Measurements from ENCODE around the gene USP10.

The USP10 gene

DNA sequence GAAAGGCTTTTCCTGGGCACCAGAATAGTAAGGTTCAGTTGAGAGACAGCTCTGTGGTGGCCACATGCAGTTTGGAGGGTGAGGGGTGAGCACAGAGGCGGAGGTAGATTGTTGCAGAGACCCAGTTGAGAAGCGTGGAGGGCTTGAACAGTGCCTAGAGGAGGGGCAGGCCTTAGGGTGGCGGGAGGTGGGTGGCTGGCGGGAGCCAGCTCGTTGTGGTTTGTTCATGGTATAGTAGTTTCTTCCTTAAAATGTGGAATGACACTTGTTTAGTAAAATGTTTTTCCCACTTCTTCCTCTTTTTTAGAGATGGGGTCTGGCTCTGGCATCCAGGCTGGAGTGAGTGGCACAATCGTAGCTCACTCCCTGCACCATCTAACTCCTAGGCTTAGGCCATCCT, 14.2 kb downstream of the USP10 start:
- H3K36me3 ChIP-seq (ENCODE audit: insufficient read depth, insufficient read length, low read length): peaks cover 46% of the 10 kb centered on the region
- no peak overlapping the region for H3K4me3 ChIP-seq (ENCODE audit: insufficient read length, low read depth)
- peaks cover 12% of the 10 kb centered on the region for H3K4me1 ChIP-seq (ENCODE audit: insufficient read depth, insufficient read length)

DNA sequence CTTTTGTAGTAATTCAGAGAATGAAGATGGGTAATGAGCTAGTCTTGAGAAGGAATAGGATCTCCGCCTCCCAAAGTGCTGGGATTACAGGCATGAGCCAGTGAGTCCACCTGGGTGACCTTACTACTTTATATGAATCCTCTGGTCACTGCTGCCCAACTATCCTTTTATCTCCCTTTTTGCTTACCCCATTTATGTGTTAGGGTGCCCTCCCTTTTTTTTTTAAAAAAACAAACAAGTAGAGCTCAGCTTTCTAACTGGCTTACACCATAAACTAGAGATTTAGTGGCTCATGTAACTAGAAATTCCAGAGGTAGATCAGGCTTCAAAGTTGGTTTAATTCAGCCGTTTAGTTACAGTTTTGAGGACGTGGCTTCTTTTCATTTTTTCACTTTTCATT, 15.6 kb downstream of the USP10 start:
- H3K9ac ChIP-seq (ENCODE audit: insufficient read length, low read depth): no peak overlapping the region
- peaks cover 52% of the 10 kb centered on the region for H3K36me3 ChIP-seq (ENCODE audit: insufficient read depth, insufficient read length, low read length)
- no peak for DNase-seq (ENCODE audit: low read depth, low spot score)
- H3K27me3 ChIP-seq (ENCODE audit: insufficient read depth, insufficient read length): no peaks in the 10 kb centered on the region
- no peak for TF ChIP-seq YY1 (IDR thresholded peaks at IDR 0.05; ENCODE audit: insufficient read depth, insufficient read length)
- TF ChIP-seq SUZ12 (IDR thresholded peaks at IDR 0.05; ENCODE audit: extremely low read depth, insufficient read depth, insufficient read length): no peak
- TF ChIP-seq ZNF274 (IDR thresholded peaks at IDR 0.05; ENCODE audit: low read depth, low read length): no peak
- H3K4me1 ChIP-seq (ENCODE audit: insufficient read depth, insufficient read length): peaks cover 8% of the 10 kb centered on the region
- H3K9me3 ChIP-seq (ENCODE audit: insufficient read depth, low read length): no peaks in the 10 kb centered on the region
- no peak overlapping the region for H3K4me3 ChIP-seq (ENCODE audit: insufficient read length, low read depth)

More for the DNA sequence above, 14.2 kb downstream of the USP10 start:
- DNase-seq (ENCODE audit: low read depth, low spot score): no peak
- TF ChIP-seq ZNF274 (IDR thresholded peaks at IDR 0.05; ENCODE audit: low read depth, low read length): no peak
- no peak for TF ChIP-seq SUZ12 (IDR thresholded peaks at IDR 0.05; ENCODE audit: extremely low read depth, insufficient read depth, insufficient read length)
- no peak for TF ChIP-seq YY1 (IDR thresholded peaks at IDR 0.05; ENCODE audit: insufficient read depth, insufficient read length)
- H3K9me3 ChIP-seq (ENCODE audit: insufficient read depth, low read length): no peaks in the 10 kb centered on the region
- H3K9ac ChIP-seq (ENCODE audit: insufficient read length, low read depth): no peak overlapping the region
- no peaks in the 10 kb centered on the region for H3K27me3 ChIP-seq (ENCODE audit: insufficient read depth, insufficient read length)

DNA sequence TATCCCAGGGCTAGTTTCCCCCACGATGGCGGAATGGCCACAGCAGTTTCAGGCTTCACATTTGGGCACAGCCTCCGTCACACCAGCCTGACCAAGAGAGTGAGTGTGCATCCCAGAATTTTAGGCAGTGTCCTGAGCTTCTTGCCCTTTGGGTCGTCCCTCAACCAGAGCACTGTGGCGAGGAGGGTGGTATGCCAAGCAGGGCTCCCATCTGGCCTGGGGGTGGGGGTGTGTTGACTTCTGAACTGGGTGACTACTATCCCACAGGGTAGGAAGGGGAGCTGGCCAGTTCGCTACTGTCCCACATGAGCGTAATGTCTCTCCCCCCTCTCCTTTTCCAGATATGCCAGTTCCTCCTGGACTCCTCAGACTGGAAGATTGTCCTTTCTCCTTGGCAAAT, 16.1 kb downstream of the USP10 start:
- Histone ChIP-seq H3K9ac (ENCODE audit: insufficient read length, low read depth) (no peak overlapping the region), H3K36me3 (ENCODE audit: insufficient read depth, insufficient read length, low read length) (peaks cover 49% of the 10 kb centered on the region), H3K27me3 (ENCODE audit: insufficient read depth, insufficient read length) (no peaks in the 10 kb centered on the region), H3K9me3 (ENCODE audit: insufficient read depth, low read length) (no peaks in the 10 kb centered on the region), H3K4me1 (ENCODE audit: insufficient read depth, insufficient read length) (peaks cover 8% of the 10 kb centered on the region), H3K4me3 (ENCODE audit: insufficient read length, low read depth) (no peak overlapping the region)
- TF ChIP-seq ZNF274 (IDR thresholded peaks at IDR 0.05; ENCODE audit: low read depth, low read length): no peak
- no peak for TF ChIP-seq YY1 (IDR thresholded peaks at IDR 0.05; ENCODE audit: insufficient read depth, insufficient read length)
- no peak for TF ChIP-seq SUZ12 (IDR thresholded peaks at IDR 0.05; ENCODE audit: extremely low read depth, insufficient read depth, insufficient read length)
- DNase-seq (ENCODE audit: low read depth, low spot score): no peak

DNA sequence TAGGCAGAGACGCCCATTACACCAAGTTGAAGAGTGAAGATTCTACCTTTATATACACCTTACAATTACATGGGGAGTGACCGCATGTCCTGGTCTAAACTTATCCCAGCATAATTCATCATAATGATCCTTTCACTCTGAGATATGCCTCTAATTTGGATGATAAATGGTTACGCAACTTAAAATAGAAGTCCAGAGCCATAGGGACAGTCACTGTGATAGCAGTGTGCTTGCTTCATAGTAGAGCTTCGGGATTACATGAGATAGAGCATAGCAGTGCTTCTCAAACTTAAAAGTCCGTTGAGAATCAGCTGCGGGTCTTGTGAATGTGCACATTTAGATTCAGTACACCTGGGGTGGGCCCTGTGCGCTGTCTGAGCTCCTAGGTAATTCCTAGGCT, 16.9 kb downstream of the USP10 start:
- no peaks in the 10 kb centered on the region for H3K9me3 ChIP-seq (ENCODE audit: insufficient read depth, low read length)
- H3K27me3 ChIP-seq (ENCODE audit: insufficient read depth, insufficient read length): no peaks in the 10 kb centered on the region
- no peak for TF ChIP-seq ZNF274 (IDR thresholded peaks at IDR 0.05; ENCODE audit: low read depth, low read length)
- no peak for TF ChIP-seq YY1 (IDR thresholded peaks at IDR 0.05; ENCODE audit: insufficient read depth, insufficient read length)
- no peak for TF ChIP-seq SUZ12 (IDR thresholded peaks at IDR 0.05; ENCODE audit: extremely low read depth, insufficient read depth, insufficient read length)
- H3K4me1 ChIP-seq (ENCODE audit: insufficient read depth, insufficient read length): peaks cover 8% of the 10 kb centered on the region
- no peak overlapping the region for H3K9ac ChIP-seq (ENCODE audit: insufficient read length, low read depth)
- DNase-seq (ENCODE audit: low read depth, low spot score): no peak
- peaks cover 52% of the 10 kb centered on the region for H3K36me3 ChIP-seq (ENCODE audit: insufficient read depth, insufficient read length, low read length)
- H3K4me3 ChIP-seq (ENCODE audit: insufficient read length, low read depth): no peak overlapping the region

DNA sequence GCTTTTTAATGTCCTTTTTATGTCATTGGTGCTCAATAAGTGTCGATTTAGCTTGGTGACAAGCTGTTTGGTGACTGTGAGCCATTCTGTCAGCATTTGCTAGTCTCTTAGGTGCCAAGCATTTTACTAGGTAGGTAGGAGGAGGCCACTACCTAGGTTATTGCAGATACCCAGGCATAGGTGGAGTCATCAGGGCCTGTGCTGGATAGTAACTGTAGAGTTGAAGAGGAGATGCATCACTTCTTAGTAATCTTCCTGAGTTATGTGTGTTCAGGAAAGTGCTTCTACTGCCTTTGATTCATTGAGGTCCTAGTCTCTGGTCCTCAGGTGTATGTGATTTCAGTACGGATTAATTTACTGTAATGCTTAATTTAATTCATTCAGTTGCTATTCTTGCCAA, 17.7 kb downstream of the USP10 start:
- Histone ChIP-seq H3K4me1 (ENCODE audit: insufficient read depth, insufficient read length) (peaks cover 5% of the 10 kb centered on the region), H3K4me3 (ENCODE audit: insufficient read length, low read depth) (no peak overlapping the region), H3K27me3 (ENCODE audit: insufficient read depth, insufficient read length) (no peaks in the 10 kb centered on the region), H3K36me3 (ENCODE audit: insufficient read depth, insufficient read length, low read length) (peaks cover 49% of the 10 kb centered on the region), H3K9me3 (ENCODE audit: insufficient read depth, low read length) (no peaks in the 10 kb centered on the region), H3K9ac (ENCODE audit: insufficient read length, low read depth) (no peak overlapping the region)
- TF ChIP-seq ZNF274 (IDR thresholded peaks at IDR 0.05; ENCODE audit: low read depth, low read length): no peak
- no peak for TF ChIP-seq SUZ12 (IDR thresholded peaks at IDR 0.05; ENCODE audit: extremely low read depth, insufficient read depth, insufficient read length)
- no peak for TF ChIP-seq YY1 (IDR thresholded peaks at IDR 0.05; ENCODE audit: insufficient read depth, insufficient read length)
- DNase-seq (ENCODE audit: low read depth, low spot score): no peak

GRCh38 chr16:84720177-84720579, 20.4 kb downstream of the USP10 start:
- Histone ChIP-seq H3K36me3 (ENCODE audit: insufficient read depth, insufficient read length, low read length) (peaks cover 40% of the 10 kb centered on the region), H3K4me1 (ENCODE audit: insufficient read depth, insufficient read length) (no peaks in the 10 kb centered on the region), H3K4me3 (ENCODE audit: insufficient read length, low read depth) (no peak overlapping the region), H3K9me3 (ENCODE audit: insufficient read depth, low read length) (no peaks in the 10 kb centered on the region), H3K27me3 (ENCODE audit: insufficient read depth, insufficient read length) (no peaks in the 10 kb centered on the region), H3K9ac (ENCODE audit: insufficient read length, low read depth) (no peak overlapping the region)
- DNase-seq (ENCODE audit: low read depth, low spot score): no peak
- TF ChIP-seq YY1 (IDR thresholded peaks at IDR 0.05; ENCODE audit: insufficient read depth, insufficient read length) (no peak), SUZ12 (IDR thresholded peaks at IDR 0.05; ENCODE audit: extremely low read depth, insufficient read depth, insufficient read length) (no peak), ZNF274 (IDR thresholded peaks at IDR 0.05; ENCODE audit: low read depth, low read length) (no peak)

GRCh38 chr16:84722068-84722467, 22.3 kb downstream of the USP10 start:
- TF ChIP-seq SUZ12 (IDR thresholded peaks at IDR 0.05; ENCODE audit: extremely low read depth, insufficient read depth, insufficient read length) (no peak), ZNF274 (IDR thresholded peaks at IDR 0.05; ENCODE audit: low read depth, low read length) (no peak), YY1 (IDR thresholded peaks at IDR 0.05; ENCODE audit: insufficient read depth, insufficient read length) (no peak)
- Histone ChIP-seq H3K36me3 (ENCODE audit: insufficient read depth, insufficient read length, low read length) (peaks cover 26% of the 10 kb centered on the region), H3K9me3 (ENCODE audit: insufficient read depth, low read length) (no peaks in the 10 kb centered on the region), H3K4me1 (ENCODE audit: insufficient read depth, insufficient read length) (no peaks in the 10 kb centered on the region), H3K4me3 (ENCODE audit: insufficient read length, low read depth) (no peak overlapping the region), H3K9ac (ENCODE audit: insufficient read length, low read depth) (no peak overlapping the region), H3K27me3 (ENCODE audit: insufficient read depth, insufficient read length) (no peaks in the 10 kb centered on the region)
- no peak for DNase-seq (ENCODE audit: low read depth, low spot score)

Measured in NT2/D1 (cell line).